Body of pancreas (tissue), 4 donors: ENCODE data around the gene SNRPF. TPM values are rescaled to one million over a fixed set of nuclear protein-coding genes. Genes with fewer than 3 reads are reported as not detected.
"Not testable (repeated sequence)": the region's sequence is repeated elsewhere in the genome, so short reads cannot be mapped to it uniquely, and the experiment has no call there.

ENCODE experiments used
- ATAC-seq: fragments of 150-250 bp; one replicate; pipeline ENCODE4 v1.9.1; 2016
- DNase-seq, 4 donors: peaks; one replicate each; pipeline ENCODE4 v3.0.0-alpha.2; 2019
- H3K27ac ChIP-seq, 4 donors: fragments of 200-600 bp; sonication (generic); 1 replicate in 3 of 4; 2 replicates in 1 of 4; pipeline versions ENCODE4 v1.5.1 to v1.6.1; 2016 to 2019; ENCODE audit warnings: mild to moderate bottlenecking in 1 of 4, mixed read lengths in 1 of 4, moderate library complexity in 1 of 4
- H3K27me3 ChIP-seq, 2 donors: fragments of 200-600 bp; sonication (generic); one replicate each; pipeline ENCODE4 v1.6.0; 2016; ENCODE audit warnings: mild to moderate bottlenecking in 1 of 2
- H3K36me3 ChIP-seq, 2 donors: fragments of 200-600 bp; sonication (generic); replicated peaks in 1 of 2; 2 replicates each; pipeline ENCODE4 v1.5.1; 2016; ENCODE audit warnings: low read depth in 2 of 2; ENCODE audit not compliant: insufficient read depth in 1 of 2
- H3K4me1 ChIP-seq: fragments of 200-600 bp; sonication (generic); one replicate; pipeline ENCODE4 v1.6.0; 2016
- H3K4me3 ChIP-seq, 2 donors: fragments of 200-600 bp; sonication (generic); 1 replicate in 1 of 2; 2 replicates in 1 of 2; pipeline ENCODE4 v1.5.1; 2016 to 2019
- H3K9me3 ChIP-seq, 3 donors: fragments of 200-600 bp; sonication (generic); 1 replicate in 2 of 3; 2 replicates in 1 of 3; pipeline ENCODE4 v1.5.1; 2016
- CTCF ChIP-seq, 7 experiments: fragments of 450-650 bp in 4 of 7; fragments of 200-600 bp in 3 of 7; sonication (generic) in 3 of 7; IDR thresholded peaks; one replicate each; pipeline ENCODE4 v1.5.1; 2016 to 2019; ENCODE audit warnings: antibody characterized with exemption in 7 of 7
- POLR2A ChIP-seq, 3 donors: fragments of 450-650 bp; IDR thresholded peaks; one replicate each; pipeline ENCODE4 v1.6.1; 2016; ENCODE audit warnings: antibody characterized with exemption in 3 of 3, mild to moderate bottlenecking in 2 of 3
- WGBS, 2 donors: methylation state at CpG; one replicate each; pipeline ENCODE4 v1.1.5; 2017; 5-methylcytosine and 5-hydroxymethylcytosine counted together
- intact Hi-C: fragments of 100-400 bp; cut with DNase I; formaldehyde crosslinking; loops from one replicate; pipeline ENCODE4 v1.15.1; 2023
- total RNA-seq, 2 donors: library from RNA; depleted of rRNA; stranded (reverse); fragments of >200 nt; gene quantifications; one replicate each; pipeline ENCODE4 v1.1.0, GENCODE V29; 2016

Gene SNRPF
- total RNA-seq, 2 donors from 2014 or later, result 6.7 to 7.6 TPM

GRCh38 chr12:95836185-95836609, 22.6 kb upstream of the SNRPF start:
- H3K27me3 ChIP-seq, result no peaks in the 10 kb centered on the region
- DNase-seq (no peak), ATAC-seq (no peak)
- H3K4me3 ChIP-seq, result no peak overlapping the region
- H3K27ac ChIP-seq, result peak overlapping the region in 1 of 4 donors; percentile 18
- no peaks in the 10 kb centered on the region for H3K9me3 ChIP-seq
- H3K4me1 ChIP-seq, result peaks cover 11% of the 10 kb centered on the region
- H3K36me3 ChIP-seq, result no peaks in the 10 kb centered on the region
- WGBS, 2 donors, result 10 to 13% methylated on average over 3 of the region's 3 CpGs
- no peak for TF ChIP-seq POLR2A (IDR thresholded peaks at IDR 0.05)
- TF ChIP-seq CTCF (IDR thresholded peaks at IDR 0.05), result no peak
- intact Hi-C loops, result no loop called here

GRCh38 chr12:95836630-95837239, 22.0 kb upstream of the SNRPF start:
- ATAC-seq, result peak; percentile 75
- 0 to 8% methylated on average over 1 of the region's 1 CpG for WGBS, 2 donors
- no peaks in the 10 kb centered on the region for H3K36me3 ChIP-seq
- no peak overlapping the region for H3K4me3 ChIP-seq
- H3K27ac ChIP-seq, result peak overlapping the region in 1 of 4 donors; percentile 18
- H3K9me3 ChIP-seq, result no peaks in the 10 kb centered on the region
- H3K27me3 ChIP-seq, result no peaks in the 10 kb centered on the region
- H3K4me1 ChIP-seq, result peaks cover 11% of the 10 kb centered on the region
- peak in 1 of 4 donors; percentile 52 for DNase-seq
- TF ChIP-seq POLR2A (IDR thresholded peaks at IDR 0.05) (no peak), CTCF (IDR thresholded peaks at IDR 0.05) (no peak)
- intact Hi-C loops, result no loop called here

GRCh38 chr12:95837240-95838038, 21.3 kb upstream of the SNRPF start:
- ATAC-seq, result no peak

GRCh38 chr12:95838125-95838524, 20.6 kb upstream of the SNRPF start:
- WGBS, 2 donors, result 28 to 33% methylated on average over 11 of the region's 11 CpGs
- DNase-seq (peak in 1 of 4 donors; percentile 10), ATAC-seq (no peak)
- TF ChIP-seq CTCF (IDR thresholded peaks at IDR 0.05), result no peak
- no peak for TF ChIP-seq POLR2A (IDR thresholded peaks at IDR 0.05)
- Histone ChIP-seq H3K27ac (no peak overlapping the region), H3K4me1 (peaks cover 11% of the 10 kb centered on the region), H3K27me3 (no peaks in the 10 kb centered on the region), H3K4me3 (no peak overlapping the region), H3K36me3 (no peaks in the 10 kb centered on the region), H3K9me3 (no peaks in the 10 kb centered on the region)
- intact Hi-C loops, result no loop called here

More at GRCh38 chr12:95837240-95838038, 21.3 kb upstream of the SNRPF start:
- DNase-seq, result no peak
- WGBS, 2 donors, result 51 to 53% methylated on average over 10 of the region's 10 CpGs
- no peak overlapping the region for H3K4me3 ChIP-seq
- intact Hi-C loops, result no loop called here
- H3K4me1 ChIP-seq, result peaks cover 11% of the 10 kb centered on the region
- TF ChIP-seq POLR2A (IDR thresholded peaks at IDR 0.05) (no peak), CTCF (IDR thresholded peaks at IDR 0.05) (no peak)
- no peaks in the 10 kb centered on the region for H3K9me3 ChIP-seq
- H3K27me3 ChIP-seq, result no peaks in the 10 kb centered on the region
- H3K36me3 ChIP-seq, result no peaks in the 10 kb centered on the region
- H3K27ac ChIP-seq, result no peak overlapping the region

GRCh38 chr12:95842426-95842825, 16.3 kb upstream of the SNRPF start:
- H3K4me3 ChIP-seq, intact Hi-C loops: not testable (repeated sequence)

More at GRCh38 chr12:95842426-95842825, 16.3 kb upstream of the SNRPF start:
- 91% methylated on average over 5 to 6 of the region's 12 CpGs for WGBS, 2 donors
- not testable (repeated sequence) for H3K4me1 ChIP-seq, H3K9me3 ChIP-seq, ATAC-seq, DNase-seq, H3K27me3 ChIP-seq, H3K27ac ChIP-seq, H3K36me3 ChIP-seq
